ENCODE data around the gene DLG1. TPM values are rescaled to one million over a fixed set of nuclear protein-coding genes. Genes with fewer than 3 reads are reported as not detected.

The DLG1 gene
- polyA plus RNA-seq, 4 donors, result 73.5 to 98.8 (median 94.4) TPM

GRCh38 chr3:197320582-197320981, 22.2 kb upstream of the DLG1 start:
- no peak for DNase-seq (ENCODE audit: low read depth in 4 of 4, low spot score in 3 of 4)

GRCh38 chr3:197317250-197317963, 19.0 kb upstream of the DLG1 start:
- no peak for DNase-seq (ENCODE audit: low read depth in 4 of 4, low spot score in 3 of 4)

GRCh38 chr3:197312431-197312830, 14.0 kb upstream of the DLG1 start:
- DNase-seq (ENCODE audit: low read depth in 4 of 4, low spot score in 3 of 4), result no peak

GRCh38 chr3:197311591-197311990, 13.2 kb upstream of the DLG1 start:
- DNase-seq (ENCODE audit: low read depth in 4 of 4, low spot score in 3 of 4), result no peak

DNA sequence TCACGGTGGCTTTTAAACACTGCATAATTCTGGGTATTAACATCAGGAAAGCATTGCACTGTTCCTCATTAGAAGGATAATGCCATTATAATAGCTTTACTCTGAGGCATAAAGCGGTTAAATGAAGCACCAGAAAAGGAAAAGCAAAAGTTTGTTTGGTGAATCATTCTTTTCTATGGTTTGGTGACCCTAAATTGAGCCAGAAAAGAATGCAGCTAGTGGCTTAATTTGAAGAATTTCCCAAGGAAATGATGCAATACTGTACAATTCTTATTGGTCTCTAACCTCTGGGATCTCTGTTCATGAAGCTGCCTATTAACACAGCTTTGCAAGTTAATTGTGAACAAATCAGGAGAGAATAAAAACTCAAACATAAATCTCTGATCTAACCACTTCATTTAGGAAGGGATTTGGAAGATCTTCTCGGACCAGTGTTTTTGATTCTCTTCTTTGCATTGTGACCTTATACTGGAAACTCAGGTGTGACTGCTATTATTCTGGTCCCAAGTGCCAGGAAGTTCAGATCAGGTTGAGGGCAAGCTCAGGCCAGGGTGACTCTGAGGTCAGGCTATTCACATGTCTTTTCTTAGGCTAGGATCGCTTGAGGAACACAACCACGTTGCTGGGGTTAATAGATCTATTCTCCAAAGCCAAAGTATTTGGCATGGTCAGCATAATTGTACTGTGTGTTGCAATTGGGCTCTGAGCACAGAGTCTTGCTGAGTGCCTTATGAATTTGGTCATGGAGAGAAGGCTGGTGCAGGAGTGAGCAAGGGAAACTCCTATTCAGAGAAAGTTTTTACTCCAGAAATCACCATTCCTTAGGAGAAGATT, 11.3 kb upstream of the DLG1 start:
- no peak for DNase-seq (ENCODE audit: low read depth in 4 of 4, low spot score in 3 of 4)

DNA sequence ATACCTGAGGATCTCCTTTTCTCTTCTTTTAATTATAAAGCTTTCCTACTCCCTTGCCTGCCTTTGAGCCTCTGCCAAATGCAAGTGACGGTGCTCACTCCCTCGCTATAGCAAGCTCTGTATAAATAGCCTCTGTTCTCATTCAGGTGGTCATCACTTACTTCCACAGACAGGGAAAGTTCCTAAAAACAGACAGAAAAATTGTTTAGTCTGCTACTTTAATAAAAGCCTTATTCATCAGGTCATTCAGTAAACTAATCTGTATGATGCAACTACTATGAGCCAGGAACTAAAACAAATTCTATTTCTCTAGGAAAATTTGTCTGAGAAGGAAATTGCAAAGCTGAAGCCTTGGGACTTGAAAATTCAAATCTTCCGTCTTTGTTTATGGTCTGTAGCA, 10.2 kb upstream of the DLG1 start:
- DNase-seq (ENCODE audit: low read depth in 4 of 4, low spot score in 3 of 4), result no peak

DNA sequence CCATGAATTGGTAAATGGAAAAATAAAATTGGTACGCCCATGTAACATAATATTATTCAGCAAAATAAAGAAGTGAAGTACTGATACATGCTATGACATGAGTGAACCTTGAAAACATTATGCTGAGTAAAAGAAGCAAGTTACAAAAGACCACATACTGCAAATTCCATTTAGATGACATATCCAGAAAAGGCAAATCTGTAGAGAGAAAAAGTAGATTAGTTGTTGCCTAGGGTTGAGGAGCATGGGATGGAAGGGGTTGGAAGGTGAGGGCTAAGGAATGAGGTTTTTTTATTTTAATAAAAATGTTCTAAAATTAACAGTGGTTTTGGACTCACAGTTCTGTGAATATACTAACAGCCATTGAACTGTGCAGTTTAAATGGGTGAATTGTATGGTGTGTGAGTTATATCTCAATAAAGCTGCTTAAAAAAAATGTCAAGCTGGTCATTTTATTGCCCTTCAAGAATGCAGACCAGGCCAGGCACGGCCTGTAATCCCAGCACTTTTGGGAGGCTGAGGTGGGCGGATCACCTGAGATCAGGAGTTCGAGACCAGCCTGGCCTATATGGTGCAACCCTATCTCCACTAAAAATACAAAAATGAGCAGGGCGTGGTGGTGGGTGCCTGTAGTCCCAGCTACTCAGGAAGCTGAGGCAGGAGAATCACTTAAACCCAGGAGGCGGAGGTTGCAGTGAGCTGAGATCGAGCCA, 8.1 kb upstream of the DLG1 start:
- DNase-seq (ENCODE audit: low read depth in 4 of 4, low spot score in 3 of 4), result no peak

DNA sequence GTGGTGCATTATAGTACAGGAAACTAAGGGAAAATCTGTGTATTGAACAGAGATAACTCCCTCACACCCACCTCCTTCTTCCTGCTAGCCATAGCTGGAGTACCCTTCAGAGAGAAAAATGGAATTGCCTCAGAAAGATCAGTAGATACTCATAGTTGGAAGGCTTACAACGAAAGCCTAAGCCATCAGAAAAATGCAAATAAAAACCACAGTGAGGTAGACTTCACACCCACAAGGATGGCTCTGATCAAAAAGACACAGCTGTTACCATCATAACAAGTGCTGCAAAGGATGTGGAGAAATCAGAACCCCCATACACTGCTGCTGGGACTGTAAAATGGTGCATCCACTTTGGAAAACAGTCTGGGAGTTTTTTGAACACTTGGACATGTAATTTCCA, 7.4 kb upstream of the DLG1 start:
- DNase-seq (ENCODE audit: low read depth in 4 of 4, low spot score in 3 of 4), result no peak

DNA sequence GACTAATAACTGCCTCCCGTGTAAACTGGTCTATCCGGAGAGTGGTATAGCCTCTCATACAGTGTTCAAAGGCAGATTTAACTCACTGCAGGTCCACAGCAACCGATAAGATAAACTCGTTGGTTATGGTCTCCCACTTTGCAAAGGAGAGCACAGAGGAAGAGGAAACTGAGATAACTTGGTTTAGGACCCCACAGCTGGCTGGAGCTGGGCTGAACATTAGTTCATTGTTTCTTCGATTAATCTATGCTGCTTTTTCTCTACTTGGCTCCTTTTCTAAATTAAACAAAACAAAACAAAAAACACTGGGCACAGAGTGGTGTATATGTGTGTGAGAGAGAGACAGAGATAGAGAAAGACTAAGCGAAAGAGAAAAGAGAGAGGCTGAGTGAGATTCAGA, 5.0 kb upstream of the DLG1 start:
- DNase-seq (ENCODE audit: low read depth in 4 of 4, low spot score in 3 of 4), result no peak

GRCh38 chr3:197302696-197303341, 4.4 kb upstream of the DLG1 start:
- DNase-seq (ENCODE audit: low read depth in 4 of 4, low spot score in 3 of 4), result no peak

GRCh38 chr3:197302033-197302432, 3.6 kb upstream of the DLG1 start:
- DNase-seq (ENCODE audit: low read depth in 4 of 4, low spot score in 3 of 4), result no peak

DNA sequence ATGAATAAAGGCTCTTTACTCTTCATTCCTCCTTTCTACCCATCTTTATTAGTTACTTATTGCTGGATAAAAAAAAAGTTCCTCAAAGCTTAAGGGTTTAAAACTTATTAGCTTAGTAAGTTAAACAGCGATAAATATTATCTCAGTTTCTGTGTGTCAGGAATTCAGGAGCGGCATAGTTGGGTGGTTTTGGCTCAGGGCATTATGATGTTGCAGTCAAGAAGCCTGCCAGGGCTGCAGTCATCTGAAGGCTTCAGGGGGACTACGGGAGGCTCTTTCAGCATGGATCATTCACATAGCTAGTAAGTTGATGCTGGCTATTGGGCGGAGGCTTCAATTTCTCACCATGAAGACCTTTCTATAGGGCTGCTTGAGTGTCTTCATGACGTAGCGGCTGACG, 1.9 kb upstream of the DLG1 start:
- DNase-seq (ENCODE audit: low read depth in 4 of 4, low spot score in 3 of 4), result no peak

- peak in 2 of 4 donors; percentile 12 to 29 for DNase-seq (ENCODE audit: low read depth in 4 of 4, low spot score in 3 of 4)
These were observed 788 bp upstream of the DLG1 start for GRCh38 chr3:197298945-197299854.

DNA sequence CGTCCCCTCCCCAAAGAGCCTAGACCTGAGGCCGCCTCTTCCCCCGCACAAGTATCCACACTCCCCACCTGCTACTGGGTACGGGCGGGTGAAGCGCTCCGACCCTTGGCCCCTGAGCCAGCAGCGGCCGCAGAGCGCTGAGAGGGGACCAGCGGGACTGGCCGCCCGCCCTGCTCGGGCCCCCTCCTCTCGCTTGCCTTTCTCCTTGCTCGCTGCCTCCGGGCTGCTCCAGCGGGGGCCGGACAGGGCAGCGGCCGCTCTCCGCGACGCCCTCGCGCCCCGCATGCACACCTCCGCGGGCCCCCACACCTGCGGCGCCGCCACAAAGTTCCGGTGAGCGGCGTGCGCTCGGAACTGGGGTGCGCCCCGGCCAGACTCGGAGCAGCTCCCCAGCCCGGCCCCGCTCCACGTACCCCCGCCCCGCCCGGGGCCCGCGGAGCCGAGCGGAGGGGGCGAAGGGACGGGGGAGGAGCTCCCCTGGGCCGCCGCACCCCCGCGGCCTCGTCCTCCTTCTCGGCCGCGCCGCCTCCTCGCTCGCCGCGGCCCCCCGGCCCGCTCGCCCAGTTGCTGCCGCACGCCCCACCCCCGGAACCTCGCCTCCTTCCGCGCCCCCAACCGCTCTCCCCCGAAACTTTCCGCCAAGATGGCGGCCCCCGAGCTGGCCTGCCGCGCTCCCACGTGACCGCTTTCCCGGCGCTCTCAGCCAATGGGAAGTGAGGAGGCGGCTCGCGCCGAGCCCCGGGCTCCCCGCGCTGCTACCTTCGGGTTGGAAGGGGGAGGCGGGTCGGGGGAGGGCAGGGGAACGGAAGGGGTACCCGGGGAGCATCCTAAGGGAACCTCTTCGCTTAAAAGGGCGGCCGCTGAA, 704 bp downstream of the DLG1 start:
- peak; percentile 77 to 80 (median 78) for DNase-seq (ENCODE audit: low read depth in 4 of 4, low spot score in 3 of 4)

DNA sequence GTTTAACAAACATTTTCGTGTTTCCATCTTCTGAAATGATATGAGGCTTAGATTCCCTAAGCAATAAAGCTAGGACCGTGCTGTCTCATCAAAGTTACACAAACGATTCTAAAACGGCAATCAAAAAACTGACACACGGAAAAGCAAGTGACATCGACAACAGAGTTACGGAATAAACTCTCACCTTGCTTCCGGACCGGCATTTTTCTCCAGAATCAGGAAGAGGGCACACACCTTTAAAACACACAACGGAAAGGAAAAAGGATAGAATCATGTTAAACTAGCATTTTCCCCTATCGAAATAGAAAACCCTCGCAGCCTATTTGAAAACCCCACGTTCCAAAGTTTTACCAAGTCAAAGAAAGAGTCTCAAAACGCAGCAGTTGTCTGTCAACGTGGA, 1.4 kb downstream of the DLG1 start:
- no peak for DNase-seq (ENCODE audit: low read depth in 4 of 4, low spot score in 3 of 4)

- DNase-seq (ENCODE audit: low read depth in 4 of 4, low spot score in 3 of 4), result no peak
These were observed 1.9 kb downstream of the DLG1 start for GRCh38 chr3:197296545-197296944.

DNA sequence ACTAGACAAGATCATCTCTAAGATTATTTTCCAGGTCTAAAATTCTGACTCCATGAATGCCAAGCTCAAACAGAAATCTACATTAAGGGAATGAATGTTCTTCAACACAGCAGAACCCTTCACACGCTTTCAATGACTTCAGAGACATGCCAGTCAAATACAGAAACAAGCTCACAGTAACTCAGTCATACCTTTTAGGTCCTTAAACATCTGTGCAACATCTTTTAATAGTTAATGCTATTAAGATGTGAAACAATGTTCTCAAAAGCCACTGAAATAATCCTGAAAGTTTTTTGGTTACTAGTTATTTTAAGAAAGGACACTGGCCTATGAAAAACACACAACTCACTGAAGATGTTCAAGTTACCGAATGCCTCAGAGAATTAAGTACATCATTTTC, 2.5 kb downstream of the DLG1 start:
- DNase-seq (ENCODE audit: low read depth in 4 of 4, low spot score in 3 of 4), result no peak

DNA sequence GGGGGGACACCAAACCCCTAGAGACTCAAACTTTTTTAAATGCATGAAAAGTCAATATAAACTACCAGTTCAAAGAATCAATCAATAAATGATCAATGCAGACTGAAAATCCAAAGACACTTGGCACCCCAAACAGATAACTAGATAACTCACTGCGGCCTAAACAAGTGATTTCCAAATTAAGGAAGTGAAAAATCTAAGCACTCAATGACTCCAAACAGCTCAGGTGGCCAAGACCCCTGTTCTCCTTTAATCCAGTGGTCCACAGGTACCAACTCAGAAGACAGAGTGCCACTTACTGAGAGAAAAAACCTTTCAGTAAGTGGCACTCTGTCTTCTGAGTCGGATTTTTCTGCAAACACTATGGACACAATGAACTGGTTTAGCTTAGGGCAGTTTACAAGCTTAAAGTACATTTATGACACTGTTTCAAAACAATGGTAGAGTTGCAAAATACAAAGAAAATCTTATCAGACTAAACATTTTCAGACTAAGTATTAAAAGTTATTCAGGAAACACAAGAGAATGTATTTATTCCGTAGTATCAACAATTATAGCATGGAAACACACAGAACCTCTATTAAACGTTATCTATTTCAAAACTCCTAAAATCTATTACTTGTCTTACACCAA, 4.7 kb downstream of the DLG1 start:
- no peak for DNase-seq (ENCODE audit: low read depth in 4 of 4, low spot score in 3 of 4)

GRCh38 chr3:197292648-197293047, 5.8 kb downstream of the DLG1 start:
- no peak for DNase-seq (ENCODE audit: low read depth in 4 of 4, low spot score in 3 of 4)
